AG09319 (cell line): ENCODE results near the gene SENP7.
A peak's percentile ranks its signal among the peaks of the same experiment; 100 is the strongest.

ENCODE experiments used
- DNase-seq: peaks from one replicate; pipeline ENCODE4 v3.0.0-alpha.2; 2010; ENCODE audit warnings: low read depth; ENCODE audit errors: extremely low read depth
- TF ChIP-seq, protein P1 (sequence below): IDR thresholded peaks from 2 replicates; pipeline ENCODE4 v1.5.1; 2011; ENCODE audit warnings: low read depth, mild to moderate bottlenecking, inconsistent platforms, low read length, moderate library complexity

SENP7 gene

DNA sequence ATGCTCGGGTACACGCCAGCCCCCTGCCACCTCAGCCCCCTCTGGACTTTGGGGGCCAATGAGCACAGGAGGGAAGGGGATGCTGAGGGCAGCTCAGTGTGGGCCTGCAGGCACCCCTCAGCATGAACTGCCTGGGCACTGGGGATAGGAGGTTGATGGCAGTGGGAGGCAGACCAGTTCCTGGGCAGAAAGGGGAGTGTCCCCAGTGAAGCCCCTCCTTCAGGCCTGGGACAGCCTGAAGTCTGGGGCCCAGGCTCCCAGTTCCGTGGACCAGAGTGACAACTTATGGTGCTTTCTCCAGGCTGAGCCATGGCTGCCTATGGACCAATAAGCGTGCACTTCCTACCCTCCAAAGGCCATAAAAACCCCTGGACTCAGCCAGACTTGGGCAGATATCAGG is 129.4 kb downstream of the SENP7 start:
- no peak for DNase-seq
- TF ChIP-seq, protein P1, sequence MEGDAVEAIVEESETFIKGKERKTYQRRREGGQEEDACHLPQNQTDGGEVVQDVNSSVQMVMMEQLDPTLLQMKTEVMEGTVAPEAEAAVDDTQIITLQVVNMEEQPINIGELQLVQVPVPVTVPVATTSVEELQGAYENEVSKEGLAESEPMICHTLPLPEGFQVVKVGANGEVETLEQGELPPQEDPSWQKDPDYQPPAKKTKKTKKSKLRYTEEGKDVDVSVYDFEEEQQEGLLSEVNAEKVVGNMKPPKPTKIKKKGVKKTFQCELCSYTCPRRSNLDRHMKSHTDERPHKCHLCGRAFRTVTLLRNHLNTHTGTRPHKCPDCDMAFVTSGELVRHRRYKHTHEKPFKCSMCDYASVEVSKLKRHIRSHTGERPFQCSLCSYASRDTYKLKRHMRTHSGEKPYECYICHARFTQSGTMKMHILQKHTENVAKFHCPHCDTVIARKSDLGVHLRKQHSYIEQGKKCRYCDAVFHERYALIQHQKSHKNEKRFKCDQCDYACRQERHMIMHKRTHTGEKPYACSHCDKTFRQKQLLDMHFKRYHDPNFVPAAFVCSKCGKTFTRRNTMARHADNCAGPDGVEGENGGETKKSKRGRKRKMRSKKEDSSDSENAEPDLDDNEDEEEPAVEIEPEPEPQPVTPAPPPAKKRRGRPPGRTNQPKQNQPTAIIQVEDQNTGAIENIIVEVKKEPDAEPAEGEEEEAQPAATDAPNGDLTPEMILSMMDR, result no peak

DNA sequence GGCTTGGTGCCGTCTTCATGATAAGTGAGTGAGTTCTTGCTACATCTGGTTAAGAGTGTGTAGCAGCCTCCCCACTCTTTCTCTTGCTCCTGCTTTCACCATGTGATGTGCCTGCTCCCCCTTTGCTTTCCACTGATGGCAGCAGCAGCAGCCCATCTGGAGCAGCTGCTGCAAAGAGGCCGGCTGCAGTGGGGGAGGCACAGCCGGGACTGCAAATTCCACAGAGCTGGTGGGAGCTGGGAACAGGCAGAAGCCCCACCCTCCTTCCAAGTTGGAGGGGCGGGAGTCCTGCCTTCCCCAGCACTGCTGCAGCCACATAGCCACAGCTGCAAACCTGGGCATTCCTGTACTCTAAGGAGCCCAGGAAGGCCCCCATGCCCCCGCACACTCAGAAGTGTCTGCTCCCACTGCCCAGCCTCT is 129.8 kb downstream of the SENP7 start:
- no peak for DNase-seq
- TF ChIP-seq, protein P1, result no peak

DNA sequence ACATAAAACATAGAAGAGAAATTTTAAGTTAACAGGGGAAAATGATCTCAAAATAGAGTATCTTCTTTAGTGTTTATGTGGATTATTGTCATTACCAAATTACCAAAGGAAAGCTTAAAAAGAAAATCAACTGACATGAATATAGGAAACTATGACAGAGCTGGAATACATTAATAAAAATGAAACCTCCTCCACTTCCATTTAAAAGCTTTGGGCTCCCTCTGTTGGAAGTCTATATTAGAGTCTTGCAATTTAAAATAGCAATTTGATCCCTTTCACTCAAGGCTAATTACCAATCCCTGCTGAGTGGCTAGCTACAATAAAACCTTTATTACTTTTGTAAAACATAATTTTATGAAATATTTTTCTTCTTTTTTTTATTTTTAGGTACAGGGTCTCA is 131.2 kb downstream of the SENP7 start:
- TF ChIP-seq, protein P1, result peak; percentile 24
- no peak for DNase-seq

DNA sequence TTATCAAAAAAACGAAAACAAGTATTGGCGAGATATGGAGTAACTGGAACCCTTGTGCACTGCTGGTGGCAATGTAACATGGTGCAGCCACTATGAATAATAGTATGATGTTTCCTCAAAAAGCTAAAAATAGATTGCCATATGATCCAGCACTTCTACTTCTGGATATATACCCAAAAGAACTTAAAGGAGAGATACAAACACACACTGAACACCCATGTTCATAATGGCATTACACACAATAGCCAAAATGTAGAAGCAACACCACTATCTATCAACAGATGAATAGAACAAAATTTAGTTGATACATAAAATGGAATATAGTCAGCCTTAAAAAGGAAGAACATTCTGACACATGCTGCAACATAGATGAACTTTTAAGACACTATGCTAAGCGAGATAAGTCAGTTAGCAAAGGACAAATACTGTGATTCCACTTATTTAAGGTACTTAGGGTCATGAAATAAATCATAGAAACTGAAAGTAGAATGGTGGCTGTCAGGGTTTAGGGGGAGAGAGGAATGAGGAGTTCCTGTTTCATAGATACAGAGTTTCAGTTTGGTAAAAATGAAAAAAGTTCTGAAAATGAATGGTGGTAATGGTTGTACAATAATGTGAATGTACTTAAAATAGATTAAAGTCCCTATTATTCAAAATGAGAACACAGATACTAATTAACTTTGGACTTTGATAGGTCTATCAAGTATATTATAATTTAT is 133.2 kb downstream of the SENP7 start:
- DNase-seq, result no peak
- TF ChIP-seq, protein P1, result no peak

DNA sequence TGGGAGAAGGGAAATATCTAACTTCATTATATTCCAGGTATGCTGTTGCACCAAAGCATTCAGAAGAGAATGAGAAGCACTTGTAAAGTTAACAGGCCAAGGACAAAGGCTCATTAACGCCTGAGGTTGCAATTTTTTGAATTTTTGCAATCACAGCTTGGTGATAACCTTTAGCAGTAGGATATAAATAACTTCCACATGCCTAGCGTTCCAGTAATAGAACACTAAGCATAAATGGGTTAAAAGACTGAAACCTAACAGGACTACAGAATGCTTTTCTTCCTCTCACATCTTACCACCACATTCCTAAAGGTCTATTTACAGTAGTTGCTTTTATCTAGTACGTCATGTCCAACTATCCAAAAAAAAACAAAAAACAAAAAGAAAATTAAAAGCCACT is 135.2 kb downstream of the SENP7 start:
- TF ChIP-seq, protein P1, result no peak
- DNase-seq, result no peak

DNA sequence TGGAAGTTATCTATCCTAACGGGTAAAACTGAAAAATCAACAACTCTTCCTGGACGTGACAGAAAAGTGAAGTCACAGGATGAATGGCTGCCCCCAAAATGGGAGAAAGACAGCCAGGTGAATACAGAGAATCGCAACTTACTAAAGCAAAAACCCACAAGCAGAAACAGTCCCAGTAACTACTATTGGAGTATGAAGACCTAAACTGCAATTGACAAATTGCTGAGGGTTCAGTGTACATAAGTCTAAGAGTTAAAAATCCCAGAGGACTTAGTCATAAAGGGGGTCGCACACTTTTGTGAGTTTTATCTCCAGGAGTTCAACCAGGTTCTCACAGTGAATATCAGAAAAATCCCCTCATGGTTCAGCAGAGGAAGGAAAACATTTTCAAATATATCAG is 135.8 kb downstream of the SENP7 start:
- TF ChIP-seq, protein P1, result no peak
- DNase-seq, result no peak

DNA sequence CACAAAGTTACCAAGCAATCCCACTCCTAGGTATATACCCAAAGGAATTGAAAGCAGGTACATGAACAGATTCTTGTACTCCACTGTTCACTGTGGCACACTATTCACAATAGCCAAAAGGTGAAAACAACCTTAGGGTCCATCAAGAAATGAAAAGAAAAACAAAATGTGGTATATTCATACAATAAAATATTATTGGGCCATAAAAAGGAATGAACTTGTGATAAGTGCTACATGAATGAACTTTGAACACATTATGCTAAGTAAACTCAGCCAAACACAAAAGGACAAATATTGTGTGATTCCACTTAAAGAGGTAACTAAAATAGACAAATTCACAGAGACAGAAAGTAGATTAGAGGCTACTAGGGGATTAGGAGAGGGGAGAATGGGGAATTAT is 137.4 kb downstream of the SENP7 start:
- DNase-seq, result no peak
- TF ChIP-seq, protein P1, result no peak
